Heart right ventricle (tissue), 16 donors: ENCODE measurements around the gene SVIL. TPM values are rescaled to one million over a fixed set of nuclear protein-coding genes. Genes with fewer than 3 reads are reported as not detected.
A peak's percentile ranks its signal among the peaks of the same experiment; 100 is the strongest.

ENCODE experiments used
- ATAC-seq, 8 donors: fragments of 200-7000 bp; cut with Tn5 transposase; one replicate each; pipeline ENCODE4 v1.9.1; 2020; ENCODE audit warnings: mild to moderate bottlenecking in 8 of 8, moderate library complexity in 8 of 8, moderate number of reproducible peaks in 1 of 8
- DNase-seq, 2 donors: peaks; one replicate each; pipeline ENCODE4 v3.0.0-alpha.2; 2020
- H3K27ac ChIP-seq, 10 donors: fragments of 200-600 bp; sonication (generic) in 2 of 10; one replicate each; pipeline versions ENCODE4 v1.5.0 to v1.8.0; 2020 to 2022; ENCODE audit warnings: mild to moderate bottlenecking in 3 of 10
- H3K27me3 ChIP-seq, 7 donors: fragments of 200-600 bp; one replicate each; pipeline ENCODE4 v1.8.0; 2021 to 2022; ENCODE audit warnings: mild to moderate bottlenecking in 2 of 7
- H3K36me3 ChIP-seq, 9 donors: fragments of 200-600 bp; sonication (generic) in 1 of 9; one replicate each; pipeline versions ENCODE4 v1.5.0 to v1.8.0; 2020 to 2022; ENCODE audit warnings: mild to moderate bottlenecking in 2 of 9
- H3K4me1 ChIP-seq, 9 donors: fragments of 200-600 bp; sonication (generic) in 1 of 9; one replicate each; pipeline versions ENCODE4 v1.5.0 to v1.8.0; 2020 to 2022; ENCODE audit warnings: mild to moderate bottlenecking in 4 of 9
- H3K4me3 ChIP-seq, 10 donors: fragments of 200-600 bp; sonication (generic) in 2 of 10; one replicate each; pipeline versions ENCODE4 v1.5.0 to v1.8.0; 2020 to 2022; ENCODE audit warnings: mild to moderate bottlenecking in 7 of 10, moderate library complexity in 2 of 10
- H3K9me3 ChIP-seq, 11 donors: fragments of 200-600 bp in 10 of 11; sonication (generic) in 2 of 11; one replicate each; pipeline versions ENCODE4 v1.5.0 to v1.8.0; 2013 to 2022; ENCODE audit warnings: mild to moderate bottlenecking in 2 of 11, control low read depth in 1 of 11, moderate library complexity in 1 of 11
- CTCF ChIP-seq, 9 donors: fragments of 200-600 bp; sonication (generic) in 2 of 9; IDR thresholded peaks; one replicate each; pipeline versions ENCODE4 v1.5.0 to v1.8.0; 2021 to 2022; ENCODE audit warnings: antibody characterized with exemption in 9 of 9, mild to moderate bottlenecking in 5 of 9, moderate library complexity in 1 of 9
- WGBS, 2 donors: extraction: QIAGEN DNeasy Blood & Tissue Kit; methylation state at CpG; one replicate each; pipeline ENCODE4 v1.1.7; 2013; ENCODE audit warnings: inconsistent platforms in 1 of 2; 5-methylcytosine and 5-hydroxymethylcytosine counted together
- intact Hi-C, 10 donors: fragments of 100-400 bp; cut with DNase I; formaldehyde crosslinking; loops; one replicate each; pipeline versions ENCODE4 v1.11.1 to v1.14.2; 2022
- polyA plus RNA-seq, 2 donors: library from polyadenylated mRNA; stranded (reverse); fragments of 200-250 nt; gene quantifications; one replicate each; pipeline ENCODE4 v1.2.3, GENCODE V29; 2013
- total RNA-seq, 10 donors: library from RNA; stranded (reverse); fragmentation: NEBNext Ultra II Directional in 3 of 10; extraction: Animal tissue kit (Norgen Biotek cat#: 25700) in 3 of 10; gene quantifications; one replicate each; pipeline versions ENCODE4 v1.2.1 to v1.2.4, GENCODE V29; 2021 to 2023
- donor health status: Arrhythmogenic right ventricular cardiomyopathy.
- donor health status: ischemic (EF 13 %, LVEDD 7.1; RV severe dilation, severe dysfunction).
- donor health status: healthy with polysubstance abuse.
- donor health status: DM: no; HTN: yes; CAD: no.
- donor health status: DM: no; HTN: no; CAD: no.
- donor health status: ischemic (EF 25% LVEDD 6.9; RV normal size, moderate dysfunction).
- donor health status: ischemic (EF 25% LVEDD 5.7; RV mildly dilated, moderate dysfunction).
- donor health status: healthy.
- donor health status: DM: yes; HTN: yes; CAD: no.
- donor health status: Ischemic cardiomyopathy.
- donor health status: ischemic (EF 35%, LVEDD 5.7; RV mildly dilated, moderate dysfunction).
- donor health status: nonischemic (EF 11% LVEDD 7.7; RV severe dilation, severe dysfunction).
- donor health status: DM: yes; HTN: yes; CAD: no.
- donor health status: PGD.
- donor health status: ischemic (EF 29% LVEDD 5.4; RV normal size, mild dysfunction).
- donor health status: nonischemic (EF 23%, LVEDD 6.1; RV moderate dilation, normal function).

Gene SVIL
- total and polyA plus RNA-seq, 12 donors = 38.6 to 655 (median 450) TPM

GRCh38 chr10:29499993-29500537 lies 134.7 kb downstream of the SVIL start:
- H3K27me3 ChIP-seq = no peaks in the 10 kb centered on the region
- no peak overlapping the region for H3K4me3 ChIP-seq
- H3K4me1 ChIP-seq = peaks cover 0 to 5% (median 0%) of the 10 kb centered on the region in 9 donors
- no peak for TF ChIP-seq CTCF (IDR thresholded peaks at IDR 0.05)
- H3K27ac ChIP-seq = no peak overlapping the region
- WGBS, 2 donors = 90 to 93% methylated on average over 13 of the region's 13 CpGs
- ATAC-seq (peak in 3 of 8 donors; percentile 7 to 58 (median 15)), DNase-seq (no peak)
- no peaks in the 10 kb centered on the region for H3K9me3 ChIP-seq
- H3K36me3 ChIP-seq = peaks cover 0 to 68% (median 20%) of the 10 kb centered on the region in 9 donors
- intact Hi-C loops = loop anchor here in 2 of 10 donors (5.0 to 10.0 kb wide), 2 partner anchors 108 to 1185 kb away; no protein-coding TSS in a partner anchor

GRCh38 chr10:29496341-29497162 lies 138.2 kb downstream of the SVIL start:
- Histone ChIP-seq H3K4me3 (no peak overlapping the region), H3K4me1 (peaks cover 0 to 5% (median 0%) of the 10 kb centered on the region in 9 donors), H3K36me3 (peaks cover 0 to 84% (median 37%) of the 10 kb centered on the region in 9 donors), H3K27me3 (no peaks in the 10 kb centered on the region), H3K9me3 (no peaks in the 10 kb centered on the region), H3K27ac (no peak overlapping the region)
- 30% methylated on average over 14 of the region's 14 CpGs for WGBS, 2 donors
- DNase-seq (peak; percentile 66 to 82), ATAC-seq (peak; percentile 55 to 80 (median 74))
- peak; percentile 86 to 97 (median 92) for TF ChIP-seq CTCF (IDR thresholded peaks at IDR 0.05)
- intact Hi-C loops = loop anchor here in 3 of 10 donors (2.0 to 10.0 kb wide), 3 partner anchors 90 to 1188 kb away; no protein-coding TSS in a partner anchor

- Histone ChIP-seq H3K27ac (no peak overlapping the region), H3K36me3 (peaks cover 0 to 94% (median 37%) of the 10 kb centered on the region in 9 donors), H3K4me3 (no peak overlapping the region), H3K4me1 (peaks cover 0 to 5% (median 0%) of the 10 kb centered on the region in 9 donors), H3K27me3 (no peaks in the 10 kb centered on the region), H3K9me3 (no peaks in the 10 kb centered on the region)
- WGBS, 2 donors = 69 to 74% methylated on average over 9 of the region's 9 CpGs
- DNase-seq = no peak
- ATAC-seq = no peak
- intact Hi-C loops = loop anchor here in 2 of 10 donors (5.0 to 10.0 kb wide), 2 partner anchors 103 to 1189 kb away; no protein-coding TSS in a partner anchor
- TF ChIP-seq CTCF (IDR thresholded peaks at IDR 0.05) = no peak
Observed at GRCh38 chr10:29495366-29495765, 139.4 kb downstream of the SVIL start.

GRCh38 chr10:29493697-29494096 lies 141.1 kb downstream of the SVIL start:
- no peak overlapping the region for H3K27ac ChIP-seq
- no peak for DNase-seq
- H3K36me3 ChIP-seq = peaks cover 0 to 97% (median 46%) of the 10 kb centered on the region in 9 donors
- no peaks in the 10 kb centered on the region for H3K9me3 ChIP-seq
- 82 to 98% methylated on average over 6 of the region's 6 CpGs for WGBS, 2 donors
- no peak overlapping the region for H3K4me3 ChIP-seq
- intact Hi-C loops = loop anchor here in 2 of 10 donors (5.0 to 10.0 kb wide), 2 partner anchors 106 to 1191 kb away; no protein-coding TSS in a partner anchor
- ATAC-seq = no peak
- no peaks in the 10 kb centered on the region for H3K27me3 ChIP-seq
- peaks cover 0 to 5% (median 0%) of the 10 kb centered on the region in 9 donors for H3K4me1 ChIP-seq
- TF ChIP-seq CTCF (IDR thresholded peaks at IDR 0.05) = no peak
